GM10266 (cell line): ENCODE results near the gene TCEA2.

Source experiments
- DNase-seq: peaks from one replicate; pipeline ENCODE4 v3.0.0; 2012; ENCODE audit errors: extremely low spot score
- TF ChIP-seq, protein P1 (sequence below): IDR thresholded peaks from 2 replicates; pipeline ENCODE4 v1.5.1; 2012; ENCODE audit warnings: mild to moderate bottlenecking, low read depth; ENCODE audit not compliant: control insufficient read depth, insufficient read depth; ENCODE audit errors: missing control alignments

TCEA2 gene

DNA sequence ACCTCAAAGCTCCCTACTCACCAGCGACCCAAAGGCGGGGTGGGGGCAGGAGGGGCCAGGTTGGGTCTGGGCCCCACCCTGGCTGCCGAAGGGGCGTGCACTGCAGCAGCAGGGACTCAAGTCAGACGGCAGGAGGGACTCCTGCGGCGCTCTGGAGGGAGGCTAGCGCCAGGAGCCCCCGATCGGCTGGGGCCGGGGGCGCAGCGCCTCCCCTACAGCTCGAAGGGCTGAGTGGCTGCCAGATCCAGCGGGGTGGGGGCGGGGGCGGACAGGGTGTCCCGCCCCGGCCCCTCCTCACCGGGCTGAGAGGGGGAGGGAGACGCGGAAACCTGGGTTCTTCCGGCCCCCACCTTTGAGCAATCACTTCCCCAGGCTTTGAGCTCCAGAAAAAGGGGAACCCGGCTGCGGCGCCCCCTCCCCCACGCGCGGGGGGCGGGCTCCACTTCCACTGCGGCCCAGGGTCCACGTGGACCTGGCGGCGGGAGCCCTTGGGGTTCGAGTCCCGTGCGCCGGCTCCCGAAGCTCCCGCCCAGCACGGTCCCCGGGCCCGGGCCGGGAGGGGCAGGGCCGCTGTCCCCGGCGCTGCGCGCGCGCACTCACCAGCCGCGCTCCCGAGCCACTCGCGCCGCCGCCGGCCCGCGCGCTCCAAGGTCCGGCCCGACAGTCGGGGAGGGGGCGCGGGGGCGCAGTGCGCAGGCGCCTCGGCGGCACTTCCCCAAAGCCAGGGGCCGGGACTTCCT is 16.4 kb downstream of the TCEA2 start, which contains the start of gene RGS19:
TSS of gene RGS19 (minus strand) at position 246 of the 740 bp plus-strand sequence. CDS start 2,632 bp downstream, outside the sequence.
- TF ChIP-seq, protein P1, sequence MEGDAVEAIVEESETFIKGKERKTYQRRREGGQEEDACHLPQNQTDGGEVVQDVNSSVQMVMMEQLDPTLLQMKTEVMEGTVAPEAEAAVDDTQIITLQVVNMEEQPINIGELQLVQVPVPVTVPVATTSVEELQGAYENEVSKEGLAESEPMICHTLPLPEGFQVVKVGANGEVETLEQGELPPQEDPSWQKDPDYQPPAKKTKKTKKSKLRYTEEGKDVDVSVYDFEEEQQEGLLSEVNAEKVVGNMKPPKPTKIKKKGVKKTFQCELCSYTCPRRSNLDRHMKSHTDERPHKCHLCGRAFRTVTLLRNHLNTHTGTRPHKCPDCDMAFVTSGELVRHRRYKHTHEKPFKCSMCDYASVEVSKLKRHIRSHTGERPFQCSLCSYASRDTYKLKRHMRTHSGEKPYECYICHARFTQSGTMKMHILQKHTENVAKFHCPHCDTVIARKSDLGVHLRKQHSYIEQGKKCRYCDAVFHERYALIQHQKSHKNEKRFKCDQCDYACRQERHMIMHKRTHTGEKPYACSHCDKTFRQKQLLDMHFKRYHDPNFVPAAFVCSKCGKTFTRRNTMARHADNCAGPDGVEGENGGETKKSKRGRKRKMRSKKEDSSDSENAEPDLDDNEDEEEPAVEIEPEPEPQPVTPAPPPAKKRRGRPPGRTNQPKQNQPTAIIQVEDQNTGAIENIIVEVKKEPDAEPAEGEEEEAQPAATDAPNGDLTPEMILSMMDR = no peak

DNA sequence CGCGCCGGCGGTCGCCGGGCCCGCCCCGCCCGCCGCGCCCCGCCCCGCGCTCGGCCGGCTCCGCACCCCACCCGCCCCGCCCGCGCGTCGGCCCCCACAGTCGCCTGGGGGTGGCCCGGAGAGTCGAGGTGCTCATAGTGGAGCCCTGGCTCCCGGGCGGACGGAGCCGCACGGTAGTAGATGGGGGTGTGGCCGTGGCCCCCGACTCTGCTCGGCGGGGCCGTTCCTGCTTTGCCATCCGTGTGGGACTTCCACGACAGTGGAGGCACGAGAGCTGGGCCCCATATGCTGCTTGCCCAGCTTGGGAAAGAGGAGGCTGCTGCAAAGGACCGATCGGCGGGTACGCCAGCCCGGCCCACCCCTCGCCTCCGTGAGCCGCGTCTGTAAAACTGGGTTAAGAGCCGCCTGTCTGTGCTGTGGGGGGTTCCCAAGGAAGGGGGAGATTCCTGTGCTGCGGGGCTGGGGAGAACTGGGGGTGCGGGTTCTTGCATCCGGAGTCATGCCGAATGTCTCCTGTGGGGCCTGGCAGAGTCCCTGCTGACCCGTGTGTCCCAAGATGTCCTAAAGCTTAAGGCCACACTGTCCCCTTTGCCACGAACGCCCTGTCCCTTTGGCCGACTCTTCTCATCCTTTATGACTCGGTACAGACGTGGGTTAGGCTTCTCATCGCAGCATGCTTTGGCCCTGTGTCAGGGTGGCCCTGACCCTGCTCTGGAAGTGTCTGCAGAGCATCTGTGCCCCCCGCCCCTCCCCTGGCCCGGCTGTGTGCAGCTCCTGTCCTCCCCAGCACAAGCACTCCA is 17.2 kb downstream of the TCEA2 start, which contains the start of gene OPRL1:
TSS of gene OPRL1 (plus strand) at position 70 of the 800 bp plus-strand sequence. CDS start 12,639 bp downstream, outside the sequence.
- no peak for DNase-seq
- TF ChIP-seq, protein P1 = no peak

More for the DNA sequence above, 16.4 kb downstream of the TCEA2 start, which contains the start of gene RGS19:
- peak; percentile 97 for DNase-seq

DNA sequence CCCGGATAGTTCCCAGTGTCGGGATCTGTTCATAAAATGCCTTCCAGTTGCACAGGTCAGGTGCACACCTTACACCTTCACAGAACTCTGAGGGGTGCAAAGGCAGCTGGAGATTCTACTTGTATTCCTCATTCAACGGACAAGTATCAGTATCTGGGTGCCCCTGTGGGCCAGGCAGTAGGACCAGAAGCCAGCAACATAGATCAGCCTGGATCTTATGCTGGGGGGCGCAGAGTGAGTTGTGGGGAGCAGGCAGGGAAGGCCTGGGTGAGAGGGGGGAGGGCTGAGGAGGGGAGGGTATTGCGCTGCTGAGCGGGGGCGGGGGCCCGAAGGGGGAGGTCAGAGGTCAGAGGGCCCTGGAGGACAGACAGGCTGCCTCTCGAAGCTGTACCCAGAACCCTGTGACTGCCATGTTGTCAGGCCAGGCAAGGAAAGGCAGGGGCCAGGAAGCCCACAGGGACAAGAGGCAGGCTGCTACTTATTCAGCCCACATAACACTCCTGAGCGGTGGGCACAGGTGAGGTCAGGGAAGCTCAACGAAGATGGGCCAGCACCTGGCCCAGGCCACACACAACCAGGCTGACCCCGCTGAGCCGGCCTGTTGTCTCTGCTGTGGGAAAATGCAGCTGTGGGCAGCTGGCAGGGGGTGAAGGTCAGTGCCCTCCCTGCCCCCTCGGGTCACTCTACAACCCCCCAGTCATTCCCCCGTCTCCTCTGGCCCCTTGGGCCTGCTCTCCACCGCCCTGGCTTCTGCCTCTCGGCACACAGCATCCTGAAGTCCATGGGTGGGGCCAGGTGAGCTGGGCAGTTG is 18.0 kb downstream of the TCEA2 start:
- DNase-seq = no peak
- TF ChIP-seq, protein P1 = no peak

DNA sequence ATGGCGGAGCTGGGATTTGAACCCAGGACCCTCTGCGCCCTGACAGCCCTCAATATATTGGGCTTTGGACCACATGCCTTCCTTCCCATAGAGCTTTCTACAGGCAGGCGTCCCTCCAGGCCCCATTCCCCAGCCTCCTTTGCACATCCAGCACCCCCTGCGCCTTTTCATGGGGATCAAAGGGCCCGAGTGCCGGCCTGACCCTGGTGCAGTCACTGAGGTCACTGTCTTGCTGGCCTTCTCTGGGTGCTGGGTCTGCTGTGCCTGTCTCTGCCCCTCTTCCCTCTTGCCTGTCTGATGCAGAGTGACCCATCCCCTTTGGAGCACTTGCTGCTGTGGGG is 18.6 kb downstream of the TCEA2 start:
- TF ChIP-seq, protein P1 = no peak
- no peak for DNase-seq

DNA sequence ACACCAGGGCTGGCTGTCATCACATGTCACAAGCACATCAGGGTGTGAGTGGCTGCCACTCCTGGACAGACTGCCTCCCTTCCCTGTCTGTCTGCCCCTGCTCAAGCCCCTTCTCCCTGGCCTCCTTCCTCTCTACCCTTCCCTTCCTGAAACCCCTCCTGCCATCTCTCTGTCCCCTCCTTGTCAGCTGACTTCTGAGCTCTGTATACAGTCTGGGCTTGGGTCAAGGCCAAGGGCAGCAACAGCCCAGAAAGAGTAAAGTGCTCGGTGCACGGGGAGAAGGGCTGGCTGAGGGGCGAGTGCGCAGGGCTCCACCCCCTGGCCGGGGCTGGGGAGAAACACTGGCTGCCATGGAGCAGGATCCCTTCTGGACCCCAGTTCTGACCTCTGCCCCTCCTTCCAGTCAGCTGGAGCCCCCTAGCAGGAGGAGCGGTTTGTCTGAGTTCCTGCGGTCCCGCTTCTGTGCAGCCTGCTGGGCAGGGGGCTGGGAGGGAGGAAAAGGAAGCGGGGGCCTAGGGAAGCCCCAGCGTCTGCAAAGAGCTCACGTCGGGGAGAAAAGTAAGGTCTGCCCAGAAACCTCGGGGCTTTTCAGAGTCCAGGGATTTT is 19.2 kb downstream of the TCEA2 start:
- TF ChIP-seq, protein P1 = no peak
- no peak for DNase-seq

DNA sequence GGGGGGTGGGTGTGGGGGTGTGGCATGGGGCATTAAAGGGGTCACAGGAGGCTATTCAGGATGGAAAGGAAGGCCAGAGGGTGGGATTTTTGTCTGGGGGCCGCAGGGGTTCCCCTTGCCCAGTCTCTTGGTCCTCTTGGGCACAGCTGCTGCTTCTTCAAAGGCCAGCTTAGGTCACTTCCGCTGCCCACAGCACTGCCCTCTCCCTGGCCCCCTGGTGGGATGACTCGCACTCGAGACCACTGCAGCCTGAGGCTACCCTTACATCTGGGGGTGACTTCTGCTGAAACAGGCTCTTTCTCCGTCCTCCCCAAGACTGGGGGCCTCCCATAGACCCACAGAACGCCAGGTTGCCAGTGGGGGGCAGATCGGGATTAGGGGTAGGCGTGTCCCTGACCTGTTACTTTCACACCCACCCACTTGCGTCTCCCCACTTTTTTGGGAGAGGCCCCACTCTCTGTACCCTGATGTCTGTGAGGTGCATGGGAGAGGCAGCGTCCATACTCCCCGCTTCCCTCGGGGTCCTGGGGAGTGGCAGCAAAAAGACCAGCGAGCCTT is 19.9 kb downstream of the TCEA2 start:
- TF ChIP-seq, protein P1 = no peak
- DNase-seq = no peak
